ENCODE data around the gene NUP210.

Gene NUP210

DNA sequence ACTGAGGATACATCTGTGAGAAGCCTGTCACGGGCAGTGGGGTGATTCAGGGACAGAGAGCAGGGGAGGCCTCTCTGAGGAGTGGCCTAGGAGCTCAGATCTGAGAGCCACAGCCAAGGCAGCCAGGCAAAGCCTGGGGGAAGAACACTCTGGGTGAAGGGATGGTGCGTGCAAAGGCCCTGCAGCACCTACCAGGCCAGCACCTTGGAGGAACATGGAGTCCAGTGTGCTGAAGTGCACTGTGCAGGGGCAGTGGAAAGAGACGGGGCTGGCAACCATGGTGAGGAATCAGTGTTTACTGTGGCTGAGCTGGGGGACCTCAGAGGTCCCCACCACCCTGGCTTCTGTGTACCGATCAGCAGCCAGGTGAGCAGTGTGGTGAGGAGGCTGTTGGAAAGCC is 48.0 kb downstream of the NUP210 start:
- DNase-seq, result no peak

DNA sequence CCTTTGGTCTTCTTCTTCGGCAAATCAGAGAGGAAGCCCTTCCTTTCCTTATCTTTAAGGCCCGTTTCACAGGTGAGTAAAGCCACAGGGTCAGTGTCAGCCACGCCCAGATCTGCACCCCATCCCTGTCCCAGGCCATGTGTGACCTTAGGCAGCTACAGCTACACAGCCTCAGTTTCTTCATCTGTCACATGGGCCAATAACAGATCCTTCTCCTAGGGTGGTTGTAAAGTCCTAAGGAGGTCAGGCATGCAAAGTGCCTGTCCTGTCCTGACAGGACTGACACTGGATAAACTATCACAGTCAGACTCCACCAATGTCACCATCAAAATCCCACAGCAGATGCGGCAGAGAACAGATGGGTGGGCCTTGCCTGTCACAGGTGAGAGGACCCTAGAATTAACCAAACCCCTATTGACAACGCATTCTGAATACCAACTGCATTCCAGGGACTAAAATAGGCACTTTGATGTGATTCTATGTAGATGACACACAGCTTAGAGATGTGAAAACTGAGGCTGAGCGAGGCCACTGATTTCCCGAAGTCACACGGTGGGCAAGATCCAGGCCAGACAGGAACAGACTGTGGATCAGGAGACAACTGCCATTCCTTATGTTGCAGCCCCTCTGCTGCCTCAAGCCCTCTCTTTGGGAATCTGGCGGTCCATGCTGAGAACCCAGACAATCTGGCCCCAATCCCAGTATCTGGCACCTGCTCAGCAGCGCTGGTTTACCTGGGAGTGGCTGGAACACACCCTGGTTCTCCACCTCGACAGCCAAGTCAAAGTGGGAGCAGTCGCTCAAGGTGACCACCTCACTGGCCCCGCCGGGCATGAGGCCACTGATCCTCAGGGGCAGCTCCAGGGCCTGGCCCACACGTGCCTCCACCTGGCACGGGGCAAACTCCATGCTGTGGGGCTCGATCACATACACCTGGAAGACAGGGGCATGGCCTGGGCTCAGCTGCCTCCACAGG is 48.7 kb downstream of the NUP210 start:
- DNase-seq, result no peak

DNA sequence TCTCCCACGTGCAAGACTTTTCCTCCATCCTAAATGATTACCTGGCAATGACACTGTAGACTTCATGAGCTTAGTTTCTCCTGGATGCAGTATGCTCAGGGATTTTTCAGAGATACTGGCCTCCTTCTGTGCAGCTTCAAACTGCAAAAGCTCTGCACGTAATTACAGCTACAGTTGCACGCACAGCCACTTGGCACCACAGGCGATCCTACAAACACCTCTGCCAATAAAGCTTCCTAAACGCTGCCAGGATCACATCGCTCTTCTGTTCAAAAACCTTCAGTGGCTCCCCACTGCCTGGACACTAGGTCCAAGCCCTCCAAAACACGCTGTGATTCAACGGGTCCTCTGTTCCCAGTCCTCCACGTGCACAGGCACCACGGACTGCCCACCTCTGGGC is 49.5 kb downstream of the NUP210 start:
- no peak for DNase-seq

DNA sequence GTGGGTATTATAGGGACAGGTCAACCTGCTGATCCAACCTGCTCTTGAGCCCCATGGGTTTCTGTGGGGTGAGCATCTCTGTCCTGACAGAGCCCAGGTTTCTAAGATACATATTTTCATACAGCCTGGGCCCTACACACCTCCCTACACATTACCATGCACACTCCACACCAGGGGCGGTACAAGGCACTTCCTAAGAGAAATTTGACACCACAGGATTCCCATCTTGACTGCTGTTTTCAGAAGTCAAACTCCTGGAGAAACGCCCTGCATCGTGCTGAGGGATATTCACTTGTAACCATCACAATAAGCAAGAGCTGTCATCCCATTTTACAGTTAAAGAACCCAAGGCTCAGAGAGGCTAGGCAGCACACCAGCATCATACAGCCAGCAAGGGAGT is 50.1 kb downstream of the NUP210 start:
- no peak for DNase-seq

DNA sequence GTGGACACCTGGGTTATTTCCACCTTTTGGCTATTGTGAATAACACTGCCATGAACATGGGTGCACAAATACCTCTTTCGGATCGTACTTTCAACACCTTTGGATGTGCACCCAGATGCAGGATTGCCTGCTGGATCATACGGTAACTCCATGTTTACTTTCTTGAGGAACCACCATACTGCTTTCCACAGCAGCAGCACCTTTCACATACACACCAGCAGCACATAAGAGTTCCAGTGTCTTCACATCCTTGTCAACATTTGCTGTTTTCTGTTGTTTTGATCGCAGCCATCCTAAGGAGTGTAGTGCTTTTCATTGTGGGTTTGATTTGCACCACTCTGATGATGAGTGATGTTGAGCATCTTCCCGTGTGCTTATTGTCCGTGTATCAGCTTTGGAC is 51.3 kb downstream of the NUP210 start:
- no peak for DNase-seq

DNA sequence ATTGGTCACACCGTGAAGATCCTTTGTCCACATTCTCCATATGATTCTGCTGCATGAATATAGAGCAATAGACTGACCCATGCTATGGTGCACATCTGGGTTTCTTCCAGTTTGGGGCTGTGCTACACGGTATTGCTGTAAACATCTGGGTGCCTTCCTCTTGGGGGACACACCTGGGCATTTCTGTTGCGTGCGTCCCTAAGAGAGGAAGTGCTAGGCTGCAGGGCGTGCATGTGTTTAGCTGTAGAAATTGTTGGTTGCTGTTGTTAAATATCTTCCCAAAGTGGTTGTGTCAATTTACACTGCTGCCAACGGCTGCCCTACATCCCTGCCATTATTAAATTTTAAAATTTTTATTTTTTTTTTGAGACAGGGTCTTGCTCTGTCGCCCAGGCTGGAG is 52.4 kb downstream of the NUP210 start:
- DNase-seq, result no peak

DNA sequence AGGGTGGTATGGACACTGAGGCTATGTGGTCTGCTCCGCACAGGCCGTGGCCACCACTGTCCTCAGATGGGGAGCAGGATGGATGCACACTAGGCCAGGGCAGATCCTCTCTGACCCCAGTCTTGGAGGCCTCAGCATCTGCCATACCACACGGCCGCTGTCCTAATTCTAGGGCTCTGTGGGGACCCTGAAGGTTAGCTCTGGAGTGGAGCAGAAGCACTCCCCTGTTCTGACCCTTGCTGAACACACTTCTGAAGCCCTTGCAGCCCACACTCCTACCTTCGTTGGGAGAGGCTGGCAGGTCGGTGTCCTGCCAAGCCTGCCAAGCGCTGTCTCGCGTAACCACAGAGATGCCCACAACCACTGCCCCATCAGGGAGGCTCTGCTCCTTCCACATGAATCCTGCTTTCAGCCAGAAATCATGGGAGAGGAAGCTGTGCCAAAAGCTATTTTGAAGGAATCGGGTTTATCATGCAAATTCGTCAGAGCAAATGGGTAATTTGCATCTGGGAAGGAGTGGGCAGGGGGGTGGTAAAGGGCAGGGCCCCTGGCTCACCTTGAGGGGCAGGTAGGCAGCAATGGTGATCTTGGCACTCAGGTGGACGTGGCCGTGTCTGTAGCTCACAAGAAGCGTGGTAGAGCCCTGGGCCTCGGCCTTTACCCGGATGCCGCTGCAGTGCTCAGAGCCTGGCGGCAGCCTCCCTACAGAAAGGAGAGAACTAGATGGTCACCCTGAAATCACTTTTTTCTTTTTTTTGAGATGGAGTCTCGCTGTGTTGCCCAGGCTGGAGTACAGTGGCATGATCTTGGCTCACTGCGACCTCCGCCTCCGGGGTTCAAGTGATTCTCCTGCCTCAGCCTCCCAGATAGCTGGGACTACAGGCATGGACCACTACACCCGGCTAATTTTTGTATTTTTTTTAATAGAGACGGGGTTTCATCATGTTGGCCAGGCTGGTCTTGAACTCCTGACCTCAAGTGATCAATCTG is 54.4 kb downstream of the NUP210 start:
- DNase-seq, result no peak

DNA sequence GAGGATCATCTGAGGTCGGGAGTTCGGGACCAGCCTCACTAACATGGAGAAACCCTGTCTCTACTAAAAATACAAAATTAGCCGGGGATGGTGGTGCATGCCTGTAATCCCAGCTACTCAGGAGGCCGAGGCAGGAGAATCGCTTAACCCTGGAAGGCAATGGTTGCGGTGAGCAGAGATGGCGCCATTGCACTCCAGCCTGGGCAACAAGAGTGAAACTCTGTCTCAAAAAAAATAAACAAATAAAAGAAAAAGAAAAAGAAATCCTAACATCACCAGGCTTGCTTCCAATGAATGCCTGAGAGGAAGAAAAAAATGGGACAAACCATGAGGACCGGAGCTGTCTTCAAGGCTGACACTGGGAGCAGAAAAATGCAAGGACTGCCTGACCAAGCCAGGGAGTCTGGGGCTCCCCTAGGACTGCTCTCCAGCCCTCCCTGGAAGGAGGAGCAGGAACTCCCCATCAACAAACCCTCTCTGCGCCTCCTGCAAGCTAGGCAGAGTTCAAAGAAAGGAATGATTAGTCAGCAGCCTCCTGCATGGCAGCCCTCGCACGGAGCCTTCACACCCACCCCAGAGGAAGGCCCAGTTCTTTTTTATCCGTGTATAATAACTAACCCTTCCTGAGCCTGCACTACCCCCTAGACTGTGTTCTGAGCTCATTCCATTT is 55.4 kb downstream of the NUP210 start:
- no peak for DNase-seq

DNA sequence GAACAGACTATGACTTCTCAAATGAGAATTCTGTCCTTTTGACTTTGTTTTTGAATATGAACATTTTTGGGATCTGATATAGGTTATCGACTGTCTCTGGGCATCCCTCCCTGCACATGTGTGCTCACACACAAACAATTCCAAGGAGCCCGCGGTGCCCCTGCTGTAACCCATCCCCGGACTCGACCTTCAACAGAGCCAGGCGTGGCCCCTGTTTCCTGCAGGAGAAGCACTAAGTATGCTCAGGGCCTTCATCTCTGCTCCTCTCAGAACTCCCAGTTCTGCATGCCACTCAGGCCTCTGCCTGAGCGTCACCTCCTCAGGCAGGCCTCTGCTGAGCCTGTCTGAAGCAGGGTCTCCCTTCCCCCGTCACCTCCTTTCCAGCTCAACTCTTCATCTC is 57.6 kb downstream of the NUP210 start:
- no peak for DNase-seq

DNA sequence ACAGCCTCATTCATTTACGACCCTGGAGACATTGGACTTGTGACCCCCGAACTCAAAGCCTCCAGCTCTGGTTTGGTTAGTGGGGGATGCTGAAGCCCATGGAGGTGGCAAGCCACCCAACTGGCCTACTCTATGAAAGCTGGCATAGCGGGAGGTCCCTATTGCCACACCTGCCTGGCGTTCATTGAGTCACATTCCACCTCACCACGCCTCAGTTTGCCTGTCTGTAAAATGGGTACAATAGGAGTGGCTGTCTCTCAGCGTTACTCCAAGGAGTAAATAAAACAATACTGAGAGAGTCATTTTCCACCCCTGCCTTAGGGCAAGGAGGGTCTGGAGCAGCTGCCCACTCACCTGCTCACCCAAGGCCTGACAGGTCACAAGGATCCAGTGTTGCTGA is 60.2 kb downstream of the NUP210 start:
- no peak for DNase-seq

DNA sequence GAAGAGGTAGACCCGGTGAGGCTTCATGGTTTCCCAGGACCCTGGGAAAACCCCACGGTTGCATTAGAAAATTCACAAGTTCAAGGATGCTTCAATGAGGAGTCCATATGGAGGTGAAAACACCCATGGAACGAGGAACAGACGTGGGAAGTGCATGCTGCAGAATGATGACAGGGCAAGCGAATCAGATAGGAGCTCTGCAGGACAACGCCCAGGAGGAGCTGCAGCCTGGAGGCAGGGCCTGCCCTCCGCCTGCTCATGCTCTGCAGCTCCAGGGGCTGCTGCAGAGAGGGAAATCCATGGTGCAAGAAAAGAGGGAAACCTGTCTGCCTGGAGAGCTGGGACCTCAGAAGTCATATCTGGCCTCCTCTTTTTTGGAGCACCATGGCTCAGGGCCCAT is 61.5 kb downstream of the NUP210 start:
- no peak for DNase-seq

DNA sequence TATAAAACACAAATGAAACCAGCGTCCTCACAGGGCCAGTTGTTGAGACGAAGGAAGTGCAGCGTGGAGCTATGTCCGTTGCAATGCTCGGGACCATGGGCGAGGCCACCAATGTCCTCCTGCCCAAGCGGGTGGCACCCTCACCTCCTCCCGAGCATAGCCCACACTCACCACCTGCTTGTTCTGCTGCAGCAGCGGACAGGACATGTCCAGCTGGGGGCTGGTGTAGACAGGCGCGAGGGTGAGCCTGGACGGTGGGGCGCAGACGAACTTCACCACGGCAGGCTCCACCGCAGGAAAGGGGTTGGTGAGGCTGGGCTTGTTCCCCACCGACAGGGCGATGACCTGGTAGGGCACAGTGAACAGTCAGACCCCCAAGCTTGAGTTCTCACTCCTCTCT is 62.1 kb downstream of the NUP210 start:
- DNase-seq, result no peak

DNA sequence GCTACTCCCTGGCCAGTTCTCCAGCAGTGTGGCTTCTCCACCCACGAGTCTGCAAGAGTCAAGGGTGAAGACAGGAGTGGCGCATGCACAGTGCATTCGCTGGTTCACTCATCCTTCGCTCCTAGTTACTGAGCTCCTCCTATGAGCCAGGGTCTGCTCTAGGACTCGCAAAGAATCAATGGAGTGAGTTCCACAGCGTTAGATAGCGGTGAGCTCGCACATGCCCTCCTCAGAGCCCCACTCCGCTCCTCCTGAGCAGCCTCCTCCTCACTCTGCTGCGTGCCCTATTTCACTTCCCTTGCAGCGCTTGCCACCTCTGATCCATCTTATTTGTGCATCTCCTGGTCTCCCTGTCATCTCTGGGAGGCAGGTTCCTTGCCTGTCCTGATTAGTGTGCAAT is 63.0 kb downstream of the NUP210 start:
- no peak for DNase-seq

DNA sequence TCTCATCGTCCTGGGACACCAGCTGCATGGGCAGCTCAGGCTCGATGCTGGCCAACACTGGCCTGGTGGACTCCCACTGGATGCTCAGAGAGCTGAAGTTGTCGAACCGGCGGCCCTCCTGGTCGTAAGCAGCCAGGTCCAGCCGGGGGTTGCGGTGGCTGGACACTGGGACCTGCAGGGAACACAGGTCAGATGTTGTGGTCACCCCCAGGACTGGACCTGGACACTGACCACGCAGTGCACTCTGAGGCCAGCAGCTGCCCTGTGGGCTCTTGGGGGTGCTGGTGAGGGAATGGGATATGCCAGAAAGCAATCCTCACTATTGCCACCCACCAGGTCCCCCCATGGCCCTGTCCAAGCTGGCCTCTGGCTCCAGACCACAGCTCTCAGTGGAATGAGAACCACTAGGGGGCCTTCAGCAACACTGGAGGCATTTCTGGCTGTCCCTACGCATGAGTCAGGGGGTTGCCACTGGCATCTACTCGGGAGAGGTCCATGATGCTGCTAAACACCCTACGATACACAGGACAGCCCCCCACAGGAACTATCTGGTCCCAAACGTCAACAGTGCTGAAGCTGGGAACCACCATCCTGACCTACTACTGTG is 66.1 kb downstream of the NUP210 start:
- no peak for DNase-seq

DNA sequence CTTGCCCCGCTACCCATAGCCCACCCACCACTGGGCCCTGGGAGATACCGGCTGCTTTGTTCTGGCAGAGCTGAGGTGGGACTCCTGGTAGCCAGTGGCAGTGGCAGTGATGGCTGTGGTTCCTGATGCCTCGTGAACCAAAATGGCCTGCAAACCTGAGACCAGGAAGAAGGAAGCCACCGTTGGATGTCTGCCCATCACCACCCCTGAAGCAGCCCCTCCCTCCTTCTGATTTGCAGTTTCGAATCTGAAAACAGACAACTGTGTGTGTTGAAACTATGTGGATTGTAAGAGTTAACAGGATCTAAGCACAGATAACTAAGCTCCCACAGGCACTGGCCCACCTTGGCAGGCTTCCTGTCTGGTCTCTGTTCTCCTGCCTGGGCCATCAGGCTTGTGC is 66.6 kb downstream of the NUP210 start:
- DNase-seq, result no peak

DNA sequence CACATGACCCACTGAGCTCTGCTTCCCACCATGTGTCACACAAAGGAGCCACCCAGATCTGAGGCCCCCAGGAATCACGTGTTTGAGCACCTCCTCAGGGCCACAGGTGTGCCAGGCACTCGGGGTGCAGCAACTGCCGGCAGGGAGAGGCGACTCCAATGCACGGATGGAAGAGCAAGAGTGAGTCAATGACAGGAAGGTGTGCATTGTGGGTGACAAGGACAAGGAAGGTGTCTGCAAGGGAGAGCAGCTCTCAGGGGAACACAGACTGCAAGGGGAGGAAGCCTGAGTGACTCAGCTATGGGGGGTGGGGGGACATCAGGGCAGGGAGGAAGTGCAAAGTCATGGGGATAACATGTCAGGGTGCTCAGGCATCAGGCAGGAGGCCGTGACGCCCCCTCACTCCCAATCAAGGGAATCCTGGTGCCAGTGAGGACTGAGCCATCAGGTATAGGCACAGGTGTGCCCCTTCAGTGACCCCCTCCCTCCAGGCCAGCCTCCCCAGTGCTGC is 67.4 kb downstream of the NUP210 start:
- DNase-seq, result no peak

DNA sequence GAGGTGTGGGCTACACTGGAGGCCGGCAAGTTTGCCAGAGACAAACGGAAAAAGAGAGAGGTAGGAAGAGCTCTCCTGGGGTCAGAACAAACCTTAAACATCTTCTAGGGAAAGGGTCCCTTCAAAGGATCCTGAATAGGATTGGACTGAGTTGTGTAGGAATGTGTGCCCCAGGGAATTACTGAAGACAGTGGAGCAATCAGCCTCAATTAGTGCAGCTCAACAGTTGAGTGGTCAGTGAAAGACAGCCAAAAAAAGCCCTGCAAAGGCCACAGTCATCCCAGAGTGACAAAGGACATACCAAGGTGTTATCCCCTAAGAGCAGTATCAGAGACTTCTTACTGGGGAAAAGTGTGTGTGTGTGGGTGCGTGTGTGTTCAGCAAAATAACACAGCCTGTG is 70.3 kb downstream of the NUP210 start:
- DNase-seq, result no peak

DNA sequence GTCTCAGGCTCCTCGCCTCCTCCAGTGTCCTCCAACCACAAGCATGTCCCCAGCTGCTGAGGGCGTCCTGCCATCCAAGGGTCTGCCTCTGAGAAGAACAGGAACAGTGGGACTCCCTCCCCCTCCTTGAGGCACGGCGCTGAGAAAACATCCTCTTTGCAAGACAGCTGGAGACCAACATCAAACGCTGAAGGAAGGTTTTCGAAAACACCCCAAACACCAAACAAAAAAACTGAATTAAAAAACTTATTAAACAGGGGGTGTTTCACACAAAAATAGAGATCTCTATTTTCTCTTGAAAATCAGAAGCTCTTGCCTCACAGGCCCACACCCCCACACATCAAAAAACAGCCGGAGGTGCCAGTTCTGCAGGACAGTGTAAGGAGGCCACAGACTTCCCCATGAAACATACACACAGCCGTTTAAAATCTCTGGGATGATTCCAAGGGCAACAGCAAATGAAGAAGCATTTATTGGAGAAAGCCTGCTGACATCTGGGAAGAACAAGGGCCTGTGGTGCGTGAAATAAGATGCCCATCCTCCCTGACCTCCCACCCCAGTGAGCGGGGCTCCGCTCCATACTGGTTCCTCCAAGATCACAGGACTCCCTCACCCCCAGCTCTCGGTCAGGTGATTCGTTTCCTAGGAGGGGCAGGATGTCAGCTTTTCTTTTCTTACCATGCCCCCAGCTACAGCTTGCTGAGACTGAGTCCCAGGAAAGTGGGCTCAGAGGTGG is 71.3 kb downstream of the NUP210 start:
- DNase-seq, result no peak

DNA sequence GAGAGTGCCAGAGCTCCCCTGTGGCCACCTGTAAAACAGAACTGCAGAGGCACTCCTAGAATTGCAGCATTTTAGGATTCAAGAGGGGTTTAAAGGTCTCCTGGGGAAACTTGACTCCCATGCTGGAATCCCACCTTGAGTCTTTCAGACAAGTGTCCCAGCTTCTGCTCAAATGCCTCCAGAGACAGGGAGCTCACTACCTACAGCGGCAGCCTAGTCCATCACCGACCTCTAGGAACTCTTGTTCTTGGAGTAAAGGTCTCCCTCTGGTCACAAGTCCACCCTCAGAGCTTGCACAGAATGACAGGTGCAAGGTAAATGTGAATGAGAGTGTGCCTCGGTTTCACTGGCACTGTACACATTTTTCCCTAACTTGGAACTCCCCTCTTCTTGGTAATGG is 72.0 kb downstream of the NUP210 start:
- DNase-seq, result no peak

DNA sequence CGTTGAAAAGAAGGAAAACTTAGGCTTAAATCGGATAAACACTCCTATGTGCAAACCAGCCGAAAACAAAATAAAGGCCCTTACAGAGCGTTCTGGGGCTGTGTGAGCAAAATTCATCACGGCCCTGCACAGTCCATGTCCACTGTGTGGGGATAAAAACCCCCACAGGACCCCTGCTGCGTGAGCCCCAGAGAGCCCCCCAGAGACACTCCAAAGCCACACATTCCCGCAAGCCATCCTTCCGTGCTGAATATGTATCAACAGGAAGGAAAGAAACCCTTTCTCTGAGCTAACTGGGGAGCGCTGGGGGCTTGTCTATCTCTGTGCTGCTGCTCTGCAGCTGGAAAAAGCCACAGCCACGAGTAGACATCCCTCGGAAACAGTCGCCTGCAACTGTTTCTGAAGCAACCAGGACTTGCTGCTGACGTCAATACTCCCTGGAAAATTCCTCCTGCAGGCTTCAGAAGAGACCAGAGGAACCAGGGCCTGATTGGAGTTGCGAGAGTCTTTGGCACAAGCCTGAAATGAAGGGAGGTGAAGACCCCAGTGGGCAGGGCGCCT is 72.7 kb downstream of the NUP210 start:
- no peak for DNase-seq

Data from NCI-H2107 (cell line).